ENCODE data around the gene IGF2BP2.

- no peak for TF ChIP-seq CTCF (conservative IDR thresholded peaks at IDR 0.05)
- TF ChIP-seq ZFX (IDR thresholded peaks at IDR 0.05), result no peak
Measured at GRCh38 chr3:185646382-185647133, 178.3 kb downstream of the IGF2BP2 start.
